HG03342 (cell line): Measurements from ENCODE around the gene ADSL.

Experiments used
- ATAC-seq: cut with Tn5 transposase; IDR thresholded peaks from one replicate; pipeline ENCODE4 v1.9.1; 2021; ENCODE audit warnings: mild to moderate bottlenecking, moderate library complexity; ENCODE audit not compliant: unreplicated experiment

Gene ADSL

GRCh38 chr22:40403651-40404050 lies 57.4 kb downstream of the ADSL start:
- no peak for ATAC-seq

- no peak for ATAC-seq
Observed at GRCh38 chr22:40404251-40405177, 58.2 kb downstream of the ADSL start.

- no peak for ATAC-seq
Observed at GRCh38 chr22:40405178-40406062, 59.1 kb downstream of the ADSL start.

GRCh38 chr22:40406063-40406890 lies 60.0 kb downstream of the ADSL start:
- no peak for ATAC-seq

GRCh38 chr22:40407021-40407761 lies 60.9 kb downstream of the ADSL start:
- no peak for ATAC-seq

GRCh38 chr22:40407831-40408717 lies 61.8 kb downstream of the ADSL start:
- no peak for ATAC-seq

- ATAC-seq = no peak
Observed at GRCh38 chr22:40408718-40409612, 62.7 kb downstream of the ADSL start.

- ATAC-seq = no peak
Observed at GRCh38 chr22:40409613-40410113, 63.4 kb downstream of the ADSL start.

GRCh38 chr22:40410272-40410671 lies 64.0 kb downstream of the ADSL start:
- no peak for ATAC-seq

GRCh38 chr22:40410731-40411505 lies 64.6 kb downstream of the ADSL start:
- no peak for ATAC-seq

- no peak for ATAC-seq
Observed at GRCh38 chr22:40411506-40411861, 65.2 kb downstream of the ADSL start.

GRCh38 chr22:40412441-40412840 lies 66.1 kb downstream of the ADSL start:
- peak; percentile 55 for ATAC-seq

GRCh38 chr22:40413873-40414272 lies 67.6 kb downstream of the ADSL start:
- no peak for ATAC-seq

GRCh38 chr22:40414311-40414710 lies 68.0 kb downstream of the ADSL start:
- no peak for ATAC-seq

- no peak for ATAC-seq
Observed at GRCh38 chr22:40414838-40415505, 68.7 kb downstream of the ADSL start.

- no peak for ATAC-seq
Observed at GRCh38 chr22:40415531-40416266, 69.4 kb downstream of the ADSL start.
